Measurements from ENCODE around the gene GTPBP3.
A peak's percentile ranks its signal among the peaks of the same experiment; 100 is the strongest.

The GTPBP3 gene

GRCh38 chr19:17296273-17296672 lies 41.1 kb upstream of the GTPBP3 start:
- DNase-seq = no peak
- H3K36me3 ChIP-seq = peaks cover 3% of the 10 kb centered on the region; the same call in 1 of the 2 replicates
- H3K27me3 ChIP-seq = no peaks in the 10 kb centered on the region
- no peak overlapping the region for H3K4me3 ChIP-seq (ENCODE audit: low read depth, low read length)
- H3K9me3 ChIP-seq = no peaks in the 10 kb centered on the region
- H3K4me1 ChIP-seq = peaks cover 7% of the 10 kb centered on the region
- 0 out of 2 replicates have a peak, but pooled peaks have one; percentile 3 for TF ChIP-seq CTCF (IDR thresholded peaks at IDR 0.05; ENCODE audit: low read depth, low read length)

GRCh38 chr19:17296976-17297375 lies 40.4 kb upstream of the GTPBP3 start:
- H3K4me1 ChIP-seq = peaks cover 7% of the 10 kb centered on the region
- DNase-seq = no peak
- H3K36me3 ChIP-seq = peaks cover 3% of the 10 kb centered on the region; the same call in 1 of the 2 replicates
- TF ChIP-seq CTCF (IDR thresholded peaks at IDR 0.05; ENCODE audit: low read depth, low read length) = no peak
- no peak overlapping the region for H3K4me3 ChIP-seq (ENCODE audit: low read depth, low read length)
- H3K27me3 ChIP-seq = no peaks in the 10 kb centered on the region
- H3K9me3 ChIP-seq = no peaks in the 10 kb centered on the region

- Histone ChIP-seq H3K4me1 (peaks cover 6% of the 10 kb centered on the region), H3K9me3 (no peaks in the 10 kb centered on the region), H3K4me3 (ENCODE audit: low read depth, low read length) (no peak overlapping the region), H3K27me3 (no peaks in the 10 kb centered on the region), H3K36me3 (no peaks in the 10 kb centered on the region)
- no peak for TF ChIP-seq CTCF (IDR thresholded peaks at IDR 0.05; ENCODE audit: low read depth, low read length)
- DNase-seq = no peak
Observed at GRCh38 chr19:17300992-17301619, 36.2 kb upstream of the GTPBP3 start.

GRCh38 chr19:17302391-17303166 lies 34.8 kb upstream of the GTPBP3 start:
- peaks cover 6% of the 10 kb centered on the region for H3K4me1 ChIP-seq
- H3K4me3 ChIP-seq (ENCODE audit: low read depth, low read length) = peak overlapping the region; percentile 66
- H3K27me3 ChIP-seq = no peaks in the 10 kb centered on the region
- H3K36me3 ChIP-seq = no peaks in the 10 kb centered on the region
- no peaks in the 10 kb centered on the region for H3K9me3 ChIP-seq
- no peak for DNase-seq
- no peak for TF ChIP-seq CTCF (IDR thresholded peaks at IDR 0.05; ENCODE audit: low read depth, low read length)

GRCh38 chr19:17303167-17303939 lies 34.0 kb upstream of the GTPBP3 start, which contains the start of gene ABHD8:
ABHD8 (minus strand) TSS chr19:17303425; CDS start chr19:17301616, 1,809 bp downstream.
- Histone ChIP-seq H3K36me3 (no peaks in the 10 kb centered on the region), H3K9me3 (no peaks in the 10 kb centered on the region), H3K4me1 (peaks cover 6% of the 10 kb centered on the region), H3K27me3 (no peaks in the 10 kb centered on the region), H3K4me3 (ENCODE audit: low read depth, low read length) (peak within 1 kb of the TSS; percentile 66)
- TF ChIP-seq CTCF (IDR thresholded peaks at IDR 0.05; ENCODE audit: low read depth, low read length) = peak; percentile 44
- peak; percentile 97 for DNase-seq
